ENCODE measurements around the gene GATA2.

DNA sequence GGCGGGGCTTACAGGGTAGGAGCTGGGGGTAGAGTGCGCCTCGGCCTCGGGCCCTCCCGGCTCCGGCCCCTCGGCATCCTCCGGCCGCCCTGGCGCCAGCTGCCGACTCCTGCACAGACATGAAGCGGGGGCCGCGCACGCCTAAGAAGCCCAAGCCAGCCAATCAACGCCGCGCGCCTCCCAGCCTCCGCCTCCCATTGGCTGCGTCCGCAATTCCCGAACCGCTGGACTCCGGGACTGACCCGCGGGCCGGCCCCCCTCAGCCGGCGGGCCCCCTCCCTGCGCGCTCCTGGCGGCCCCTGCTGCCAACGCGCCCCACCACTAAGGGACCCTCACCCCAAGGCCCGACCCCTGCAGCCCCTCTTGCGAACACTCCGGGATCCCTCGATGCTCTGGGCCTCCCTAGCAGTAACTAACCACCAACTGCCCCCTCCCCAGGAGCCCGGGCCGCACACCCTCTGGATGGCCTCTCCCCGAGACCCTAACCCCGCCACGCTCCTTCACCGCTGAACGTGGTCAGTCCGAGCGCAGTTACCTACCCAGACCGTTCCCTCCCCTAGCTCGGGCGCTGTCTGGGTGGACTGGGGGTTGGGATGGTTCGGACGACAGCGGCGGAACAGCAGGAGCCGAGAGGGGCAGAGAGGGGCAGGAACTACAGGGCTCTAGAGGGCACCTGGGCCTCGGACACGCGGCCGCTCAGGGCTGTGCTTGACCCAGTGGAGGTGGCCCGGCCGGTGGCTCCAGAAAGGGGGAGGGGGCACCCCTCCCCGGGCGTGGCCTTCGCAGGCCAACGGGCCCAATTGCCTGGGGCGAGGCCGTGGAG is 5.0 kb downstream of the GATA2 start:
- TF ChIP-seq POLR2AphosphoS5 (IDR thresholded peaks at IDR 0.05) (no peak), POLR2A (IDR thresholded peaks at IDR 0.05) (peak in 1 of 2 donors; percentile 28), EP300 (IDR thresholded peaks at IDR 0.05) (no peak)
- TF ChIP-seq, protein P1, sequence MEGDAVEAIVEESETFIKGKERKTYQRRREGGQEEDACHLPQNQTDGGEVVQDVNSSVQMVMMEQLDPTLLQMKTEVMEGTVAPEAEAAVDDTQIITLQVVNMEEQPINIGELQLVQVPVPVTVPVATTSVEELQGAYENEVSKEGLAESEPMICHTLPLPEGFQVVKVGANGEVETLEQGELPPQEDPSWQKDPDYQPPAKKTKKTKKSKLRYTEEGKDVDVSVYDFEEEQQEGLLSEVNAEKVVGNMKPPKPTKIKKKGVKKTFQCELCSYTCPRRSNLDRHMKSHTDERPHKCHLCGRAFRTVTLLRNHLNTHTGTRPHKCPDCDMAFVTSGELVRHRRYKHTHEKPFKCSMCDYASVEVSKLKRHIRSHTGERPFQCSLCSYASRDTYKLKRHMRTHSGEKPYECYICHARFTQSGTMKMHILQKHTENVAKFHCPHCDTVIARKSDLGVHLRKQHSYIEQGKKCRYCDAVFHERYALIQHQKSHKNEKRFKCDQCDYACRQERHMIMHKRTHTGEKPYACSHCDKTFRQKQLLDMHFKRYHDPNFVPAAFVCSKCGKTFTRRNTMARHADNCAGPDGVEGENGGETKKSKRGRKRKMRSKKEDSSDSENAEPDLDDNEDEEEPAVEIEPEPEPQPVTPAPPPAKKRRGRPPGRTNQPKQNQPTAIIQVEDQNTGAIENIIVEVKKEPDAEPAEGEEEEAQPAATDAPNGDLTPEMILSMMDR (IDR thresholded peaks at IDR 0.05) = no peak

Measured in suprapubic skin (tissue), 4 donors.